Keratinocyte (primary cell): ENCODE data around the gene PHRF1. TPM values are rescaled to one million over a fixed set of nuclear protein-coding genes. Genes with fewer than 3 reads are reported as not detected.

ENCODE experiments used
- DNase-seq: peaks from one replicate; pipeline ENCODE4 v3.0.0-alpha.2; 2011; ENCODE audit warnings: low read depth, missing footprints, low spot score
- FAIRE-seq: peaks from 2 replicates; lab custom pipeline; 2011; peaks lifted over from hg19 to GRCh38; lab: Jason Lieb, UNC
- H2AFZ ChIP-seq: 2 replicates; pipeline ENCODE4 v1.6.0; 2012; ENCODE audit warnings: low read length, control low read depth, inconsistent platforms; ENCODE audit not compliant: control insufficient read depth
- H3K27ac ChIP-seq: 2 replicates; pipeline ENCODE4 v1.5.1; 2011; ENCODE audit warnings: low read length; ENCODE audit not compliant: control insufficient read depth, insufficient read depth
- H3K27me3 ChIP-seq: 3 replicates; pipeline ENCODE4 v1.6.0; 2011; ENCODE audit warnings: low read length; ENCODE audit not compliant: control insufficient read depth, insufficient read depth; ENCODE audit errors: extremely low read depth
- H3K36me3 ChIP-seq, 2 experiments: 2 replicates in 1 of 2; 3 replicates in 1 of 2; pipeline ENCODE4 v1.5.1; 2011; ENCODE audit warnings: low read length in 2 of 2, mild to moderate bottlenecking in 1 of 2; ENCODE audit not compliant: control insufficient read depth in 2 of 2, insufficient read depth in 2 of 2; ENCODE audit errors: extremely low read depth in 1 of 2
- H3K4me1 ChIP-seq: 3 replicates; pipeline ENCODE4 v1.5.1; 2011; ENCODE audit warnings: low read length; ENCODE audit not compliant: control insufficient read depth, insufficient read depth; ENCODE audit errors: extremely low read depth
- H3K4me2 ChIP-seq: 3 replicates; pipeline ENCODE4 v1.6.0; 2011; ENCODE audit warnings: low read depth, low read length; ENCODE audit not compliant: control insufficient read depth, insufficient read depth; ENCODE audit errors: extremely low read depth
- H3K4me3 ChIP-seq, 3 experiments: fragments of 200-600 bp in 1 of 3; sonication (generic) in 1 of 3; 2 replicates in 2 of 3; 3 replicates in 1 of 3; pipeline ENCODE4 v1.5.1; 2011 to 2016; ENCODE audit warnings: low read length in 3 of 3, mild to moderate bottlenecking in 3 of 3, control low read depth in 2 of 3, inconsistent platforms in 1 of 3, low read depth in 1 of 3, mixed read lengths in 1 of 3, mixed run types in 1 of 3, moderate library complexity in 1 of 3; ENCODE audit not compliant: control insufficient read depth in 2 of 3, insufficient read depth in 2 of 3; ENCODE audit errors: extremely low read depth in 1 of 3
- H3K79me2 ChIP-seq: 2 replicates; pipeline ENCODE4 v1.6.0; 2012; ENCODE audit warnings: low read length; ENCODE audit not compliant: control insufficient read depth, insufficient read depth
- H3K9ac ChIP-seq: 3 replicates; pipeline ENCODE4 v1.6.0; 2011; ENCODE audit warnings: low read length; ENCODE audit not compliant: control insufficient read depth, insufficient read depth; ENCODE audit errors: extremely low read depth
- H3K9me1 ChIP-seq: 3 replicates; pipeline ENCODE4 v1.6.0; 2011; ENCODE audit warnings: low read length; ENCODE audit not compliant: control insufficient read depth, insufficient read depth; ENCODE audit errors: extremely low read depth
- H3K9me3 ChIP-seq: 2 replicates; pipeline ENCODE4 v1.5.1; 2012; ENCODE audit warnings: low read depth, low read length; ENCODE audit not compliant: control insufficient read depth
- H4K20me1 ChIP-seq: 3 replicates; pipeline ENCODE4 v1.6.0; 2011; ENCODE audit warnings: low read length; ENCODE audit not compliant: control insufficient read depth, insufficient read depth; ENCODE audit errors: extremely low read depth
- EZH2 ChIP-seq: IDR thresholded peaks from one replicate; pipeline ENCODE4 v1.6.1; 2012; ENCODE audit warnings: inconsistent platforms, mild to moderate bottlenecking, low read length, moderate library complexity
- dilution Hi-C: fragments of 300-500 bp; cut with MboI; formaldehyde crosslinking; loops from one replicate; pipeline ENCODE4 v1.7.0; 2020; ENCODE audit warnings: low sequenced_read_pairs; ENCODE audit not compliant: extremely low pct_ligation_motif_present
- polyA plus RNA-seq, 5 experiments: library from polyadenylated mRNA; depleted of rRNA in 3 of 5; stranded (reverse) in 3 of 5; stranded (forward) in 1 of 5; unstranded in 1 of 5; fragments of >200 nt; gene quantifications; 1 replicate in 1 of 5; 2 replicates in 3 of 5; 3 replicates in 1 of 5; pipeline versions ENCODE4 v1.2.1 to v1.2.3, GENCODE V29; 2011 to 2012; ENCODE audit warnings: missing spikeins in 2 of 5, low read depth in 1 of 5, low replicate concordance in 1 of 5
- TF ChIP-seq, protein P1 (sequence below), 3 experiments: IDR thresholded peaks in 1 of 3; conservative IDR thresholded peaks in 1 of 3; optimal IDR thresholded peaks in 1 of 3; 2 replicates in 2 of 3; 3 replicates in 1 of 3; pipeline versions ENCODE3 to v1.5.1; 2011; ENCODE audit warnings: low read length in 3 of 3, mild to moderate bottlenecking in 3 of 3, moderate library complexity in 2 of 3, control low read depth in 1 of 3, inconsistent platforms in 1 of 3; ENCODE audit not compliant: insufficient read depth in 2 of 3; ENCODE audit errors: extremely low read depth in 1 of 3

PHRF1 gene
- polyA plus RNA-seq, 1 donor (not counting 4 experiments of a cell fraction or from before 2014, with no cell fraction given), result 10.7 TPM

DNA sequence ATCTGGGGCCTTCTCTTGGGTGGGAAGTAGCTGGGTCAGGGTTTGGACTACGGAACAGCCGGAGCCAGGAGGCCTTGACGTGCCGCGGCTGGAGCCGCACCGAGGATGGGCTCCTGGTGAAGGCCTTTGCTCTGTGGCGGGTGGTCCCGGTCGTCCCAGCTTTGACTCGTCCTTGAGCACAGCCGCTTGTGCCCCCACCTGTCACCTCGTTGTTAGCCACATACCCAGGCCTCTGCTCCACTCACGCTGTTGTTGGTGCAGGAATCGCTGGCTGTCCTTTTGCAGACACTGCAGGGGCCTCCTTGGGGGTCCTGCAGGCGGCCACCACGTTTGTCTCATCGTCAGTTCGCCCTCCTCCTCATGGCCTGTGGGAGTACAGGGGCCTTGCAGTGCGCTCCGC is 17.1 kb downstream of the PHRF1 start:
- DNase-seq, result no peak
- Histone ChIP-seq H3K9me3 (no peaks in the 10 kb centered on the region), H2AFZ (no peak overlapping the region), H3K4me3 (no peak overlapping the region), H3K9me1 (no peaks in the 10 kb centered on the region), H3K4me2 (no peak overlapping the region), H3K4me1 (no peaks in the 10 kb centered on the region), H3K27ac (no peak overlapping the region), H3K27me3 (no peaks in the 10 kb centered on the region), H3K36me3 (peaks cover 46 to 54% of the 10 kb centered on the region in 2 experiments), H4K20me1 (no peaks in the 10 kb centered on the region), H3K79me2 (peaks cover 52% of the 10 kb centered on the region), H3K9ac (no peak overlapping the region)
- FAIRE-seq, result no peak
- no peak for TF ChIP-seq EZH2
- TF ChIP-seq, protein P1, sequence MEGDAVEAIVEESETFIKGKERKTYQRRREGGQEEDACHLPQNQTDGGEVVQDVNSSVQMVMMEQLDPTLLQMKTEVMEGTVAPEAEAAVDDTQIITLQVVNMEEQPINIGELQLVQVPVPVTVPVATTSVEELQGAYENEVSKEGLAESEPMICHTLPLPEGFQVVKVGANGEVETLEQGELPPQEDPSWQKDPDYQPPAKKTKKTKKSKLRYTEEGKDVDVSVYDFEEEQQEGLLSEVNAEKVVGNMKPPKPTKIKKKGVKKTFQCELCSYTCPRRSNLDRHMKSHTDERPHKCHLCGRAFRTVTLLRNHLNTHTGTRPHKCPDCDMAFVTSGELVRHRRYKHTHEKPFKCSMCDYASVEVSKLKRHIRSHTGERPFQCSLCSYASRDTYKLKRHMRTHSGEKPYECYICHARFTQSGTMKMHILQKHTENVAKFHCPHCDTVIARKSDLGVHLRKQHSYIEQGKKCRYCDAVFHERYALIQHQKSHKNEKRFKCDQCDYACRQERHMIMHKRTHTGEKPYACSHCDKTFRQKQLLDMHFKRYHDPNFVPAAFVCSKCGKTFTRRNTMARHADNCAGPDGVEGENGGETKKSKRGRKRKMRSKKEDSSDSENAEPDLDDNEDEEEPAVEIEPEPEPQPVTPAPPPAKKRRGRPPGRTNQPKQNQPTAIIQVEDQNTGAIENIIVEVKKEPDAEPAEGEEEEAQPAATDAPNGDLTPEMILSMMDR (optimal IDR thresholded peaks at IDR 0.05 in 1 of 3, IDR thresholded peaks at IDR 0.05 in 1 of 3, conservative IDR thresholded peaks at IDR 0.05 in 1 of 3; ENCODE audit: extremely low read depth in 1 of 3, insufficient read depth in 2 of 3, low read length in 3 of 3), result no peak
- dilution Hi-C loops, result no loop called here

DNA sequence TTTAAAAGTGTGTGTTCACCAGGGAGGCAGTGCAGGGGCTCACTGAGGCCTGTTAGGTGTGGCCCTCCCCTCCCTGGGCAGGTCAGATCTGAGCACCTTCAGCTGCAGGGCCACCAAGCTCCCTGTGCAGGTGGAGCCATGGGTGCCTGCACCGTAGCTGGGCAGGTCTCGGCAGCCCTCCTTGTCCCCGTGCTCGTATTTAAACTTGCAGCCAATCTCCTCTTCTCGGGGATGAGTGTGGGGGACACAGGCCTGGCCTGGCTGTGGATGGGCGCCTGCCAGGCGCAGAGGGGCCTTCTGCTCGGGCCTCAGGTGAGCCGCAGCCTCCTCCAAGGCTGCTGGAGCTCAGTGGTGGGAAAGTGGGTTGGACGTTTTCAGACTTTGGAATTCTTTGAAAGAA is 19.1 kb downstream of the PHRF1 start:
- dilution Hi-C loops, result no loop called here
- no peaks in the 10 kb centered on the region for H3K9me1 ChIP-seq
- H2AFZ ChIP-seq, result no peak overlapping the region
- no peak overlapping the region for H3K9ac ChIP-seq
- no peak for FAIRE-seq
- peaks cover 45 to 57% of the 10 kb centered on the region in 2 experiments for H3K36me3 ChIP-seq
- no peaks in the 10 kb centered on the region for H3K27me3 ChIP-seq
- no peaks in the 10 kb centered on the region for H4K20me1 ChIP-seq
- H3K4me3 ChIP-seq, result no peak overlapping the region
- no peaks in the 10 kb centered on the region for H3K9me3 ChIP-seq
- H3K4me2 ChIP-seq, result no peak overlapping the region
- TF ChIP-seq EZH2, result no peak
- TF ChIP-seq, protein P1 (optimal IDR thresholded peaks at IDR 0.05 in 1 of 3, IDR thresholded peaks at IDR 0.05 in 1 of 3, conservative IDR thresholded peaks at IDR 0.05 in 1 of 3; ENCODE audit: extremely low read depth in 1 of 3, insufficient read depth in 2 of 3, low read length in 3 of 3), result no peak
- H3K27ac ChIP-seq, result no peak overlapping the region
- no peak for DNase-seq
- H3K4me1 ChIP-seq, result no peaks in the 10 kb centered on the region
- H3K79me2 ChIP-seq, result peaks cover 42% of the 10 kb centered on the region
